HepG2 (cell line): Measurements from ENCODE around the gene TMEM120A. TPM values are rescaled to one million over a fixed set of nuclear protein-coding genes. Genes with fewer than 3 reads are reported as not detected.

ENCODE experiments used
- BORCS8-MEF2B ChIP-seq: sonication (generic); formaldehyde crosslinking; IDR thresholded peaks from 2 replicates; pipeline ENCODE4 v1.8.0; 2022; ENCODE audit warnings: mild to moderate bottlenecking, missing genetic modification reagents
- CREM ChIP-seq, 2 experiments: sonication (generic) in 1 of 2; formaldehyde crosslinking in 1 of 2; IDR thresholded peaks; 2 replicates each; pipeline versions ENCODE4 v1.4.0 to v1.6.1; 2016 to 2020; ENCODE audit warnings: antibody characterized with exemption in 1 of 2, mild to moderate bottlenecking in 1 of 2, missing genetic modification reagents in 1 of 2
- GATAD1 ChIP-seq: IDR thresholded peaks from 2 replicates; pipeline ENCODE4 v1.6.1; 2016; ENCODE audit warnings: missing genetic modification reagents, missing compliant biosample characterization
- HNF4A ChIP-seq: sonication (generic); formaldehyde crosslinking; IDR thresholded peaks from 2 replicates; pipeline ENCODE4 v1.4.0; 2020; ENCODE audit warnings: missing genetic modification reagents
- LCORL ChIP-seq, 2 experiments: fragments of 450-650 bp in 1 of 2; sonication (generic) in 1 of 2; formaldehyde crosslinking in 1 of 2; IDR thresholded peaks; 2 replicates each; pipeline versions ENCODE4 v1.5.0 to v1.6.1; 2017 to 2020; ENCODE audit warnings: antibody characterized with exemption in 1 of 2, missing genetic modification reagents in 1 of 2
- MAZ ChIP-seq, 2 experiments: sonication (generic) in 1 of 2; formaldehyde crosslinking in 1 of 2; IDR thresholded peaks; 2 replicates each; pipeline versions ENCODE4 v1.5.0 to v1.6.1; 2012 to 2020; ENCODE audit warnings: low read depth in 2 of 2, mild to moderate bottlenecking in 2 of 2, borderline replicate concordance in 1 of 2, improper control_type of control experiment in 1 of 2, low read length in 1 of 2, missing genetic modification reagents in 1 of 2, moderate library complexity in 1 of 2
- NBN ChIP-seq: fragments of 450-650 bp; conservative IDR thresholded peaks from 2 replicates; pipeline ENCODE4 v1.6.1; 2017
- ZKSCAN5 ChIP-seq: sonication (generic); formaldehyde crosslinking; IDR thresholded peaks from 2 replicates; pipeline ENCODE4 v1.5.1; 2020; ENCODE audit warnings: mild to moderate bottlenecking, missing genetic modification reagents
- ZNF589 ChIP-seq: sonication (generic); formaldehyde crosslinking; conservative IDR thresholded peaks from 2 replicates; pipeline ENCODE4 v1.8.0; 2022; ENCODE audit warnings: mild to moderate bottlenecking, moderate library complexity, missing genetic modification reagents
- ZNF605 ChIP-seq: sonication (generic); formaldehyde crosslinking; IDR thresholded peaks from 2 replicates; pipeline ENCODE4 v1.8.0; 2022; ENCODE audit warnings: mild to moderate bottlenecking, missing genetic modification reagents
- ZNF629 ChIP-seq: sonication (generic); formaldehyde crosslinking; conservative IDR thresholded peaks from 2 replicates; pipeline ENCODE4 v1.5.0; 2020; ENCODE audit warnings: missing genetic modification reagents
- ZNF724P ChIP-seq: sonication (generic); formaldehyde crosslinking; IDR thresholded peaks from 2 replicates; pipeline ENCODE4 v1.8.0; 2022; ENCODE audit warnings: missing genetic modification reagents, borderline replicate concordance
- ZNF737 ChIP-seq: sonication (generic); formaldehyde crosslinking; IDR thresholded peaks from 2 replicates; pipeline ENCODE4 v1.5.0; 2020; ENCODE audit warnings: missing genetic modification reagents, mild to moderate bottlenecking, borderline replicate concordance
- ZSCAN29 ChIP-seq: sonication (generic); formaldehyde crosslinking; conservative IDR thresholded peaks from 2 replicates; pipeline ENCODE4 v1.4.0; 2020; ENCODE audit warnings: mild to moderate bottlenecking, missing genetic modification reagents
- ZSCAN30 ChIP-seq: sonication (generic); formaldehyde crosslinking; IDR thresholded peaks from 2 replicates; pipeline ENCODE4 v1.5.0; 2020; ENCODE audit warnings: mild to moderate bottlenecking, missing genetic modification reagents
- polyA plus RNA-seq, 8 experiments: library from polyadenylated mRNA; depleted of rRNA in 3 of 8; stranded (reverse) in 7 of 8; unstranded in 1 of 8; fragments of >200 nt; fragmentation: Illumina TruSeq in 4 of 8; extraction: Trizol in 4 of 8; gene quantifications; 2 replicates each; pipeline versions ENCODE4 v1.2.1 to v1.2.3, GENCODE V29; 2011 to 2016; ENCODE audit warnings: low read depth in 4 of 8, missing spikeins in 1 of 8, mixed read lengths in 1 of 8; ENCODE audit not compliant: insufficient read depth in 1 of 8
- total RNA-seq, 5 experiments: library from RNA; depleted of rRNA; stranded (reverse); fragments of >200 nt; fragmentation: Illumina TruSeq; extraction: Trizol; gene quantifications; 2 replicates each; pipeline ENCODE4 v1.2.3, GENCODE V29; 2016; ENCODE audit warnings: low read depth in 1 of 5
- TF ChIP-seq, protein P1 (sequence below): sonication (generic); formaldehyde crosslinking; IDR thresholded peaks from 2 replicates; pipeline ENCODE4 v1.5.0; 2020; ENCODE audit warnings: mild to moderate bottlenecking, missing genetic modification reagents
- TF ChIP-seq, protein P2 (sequence below): fragments of 450-650 bp; IDR thresholded peaks from 2 replicates; pipeline ENCODE4 v1.6.1; 2017; ENCODE audit warnings: mild to moderate bottlenecking
- TF ChIP-seq, protein P3 (sequence below): sonication (generic); formaldehyde crosslinking; IDR thresholded peaks from 2 replicates; pipeline ENCODE4 v1.8.0; 2022; ENCODE audit warnings: mild to moderate bottlenecking, missing genetic modification reagents, borderline replicate concordance

Gene TMEM120A
- total and polyA plus RNA-seq, 2 of the 13 experiments (the other 11 are each of a cell fraction or from before 2014, with no cell fraction given) = 40.3 to 102 TPM

DNA sequence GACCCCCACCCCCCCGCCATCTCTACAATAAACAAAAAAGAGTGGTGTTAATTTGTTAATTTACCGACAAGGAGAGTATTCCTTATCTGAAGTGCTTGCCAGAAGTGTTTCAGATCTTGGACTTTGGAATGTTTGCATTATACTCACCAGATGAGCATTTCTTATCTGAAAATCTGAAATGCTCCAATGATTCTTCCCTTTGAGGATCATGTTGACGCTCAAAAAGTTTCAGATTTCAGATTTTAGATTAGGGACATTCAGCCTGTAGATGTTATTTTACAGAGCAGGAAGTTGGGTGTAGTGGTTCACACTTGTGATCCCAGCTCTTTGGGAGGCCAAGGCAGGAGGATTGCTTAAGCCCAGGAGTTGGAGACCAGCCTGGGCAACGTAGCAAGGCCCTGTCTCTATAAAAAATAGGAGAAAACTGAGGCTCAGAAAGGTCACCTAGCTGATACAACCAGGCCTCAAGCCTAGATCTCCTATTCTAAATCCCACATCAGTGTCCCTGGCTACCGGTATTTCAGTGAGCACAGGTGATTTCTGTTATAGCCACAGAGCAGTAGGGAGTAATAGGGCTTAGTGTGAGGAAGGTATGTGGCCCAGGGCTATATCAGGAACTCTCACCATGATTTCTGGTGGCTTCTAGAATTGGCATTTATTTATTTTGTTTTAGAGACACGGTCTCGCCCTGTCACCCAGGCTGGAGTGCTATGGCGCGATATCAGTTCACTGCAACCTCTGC is 35.4 kb downstream of the TMEM120A start (continued):
- TF ChIP-seq ZNF589 (no peak), NBN (no peak), GATAD1 (no peak), ZNF605 (CRISPR knock-in tag) (no peak), ZNF737 (CRISPR knock-in tag) (no peak), HNF4A (peak; percentile 72), LCORL (IDR thresholded peaks at IDR 0.05) (no peak), LCORL (CRISPR knock-in tag; IDR thresholded peaks at IDR 0.05) (no peak), ZKSCAN5 (CRISPR knock-in tag) (no peak), BORCS8-MEF2B (CRISPR knock-in tag) (no peak), MAZ (IDR thresholded peaks at IDR 0.05; ENCODE audit: borderline replicate concordance, low read depth, low read length) (no peak), MAZ (CRISPR knock-in tag; IDR thresholded peaks at IDR 0.05; ENCODE audit: low read depth) (no peak), ZSCAN29 (CRISPR knock-in tag) (no peak), CREM (IDR thresholded peaks at IDR 0.05) (peak; percentile 35; the same call in 1 of the 2 replicates), CREM (CRISPR knock-in tag; IDR thresholded peaks at IDR 0.05) (no peak), ZNF724P (CRISPR knock-in tag) (no peak), ZNF629 (CRISPR knock-in tag) (no peak), ZSCAN30 (CRISPR knock-in tag) (no peak)
- TF ChIP-seq, protein P1, sequence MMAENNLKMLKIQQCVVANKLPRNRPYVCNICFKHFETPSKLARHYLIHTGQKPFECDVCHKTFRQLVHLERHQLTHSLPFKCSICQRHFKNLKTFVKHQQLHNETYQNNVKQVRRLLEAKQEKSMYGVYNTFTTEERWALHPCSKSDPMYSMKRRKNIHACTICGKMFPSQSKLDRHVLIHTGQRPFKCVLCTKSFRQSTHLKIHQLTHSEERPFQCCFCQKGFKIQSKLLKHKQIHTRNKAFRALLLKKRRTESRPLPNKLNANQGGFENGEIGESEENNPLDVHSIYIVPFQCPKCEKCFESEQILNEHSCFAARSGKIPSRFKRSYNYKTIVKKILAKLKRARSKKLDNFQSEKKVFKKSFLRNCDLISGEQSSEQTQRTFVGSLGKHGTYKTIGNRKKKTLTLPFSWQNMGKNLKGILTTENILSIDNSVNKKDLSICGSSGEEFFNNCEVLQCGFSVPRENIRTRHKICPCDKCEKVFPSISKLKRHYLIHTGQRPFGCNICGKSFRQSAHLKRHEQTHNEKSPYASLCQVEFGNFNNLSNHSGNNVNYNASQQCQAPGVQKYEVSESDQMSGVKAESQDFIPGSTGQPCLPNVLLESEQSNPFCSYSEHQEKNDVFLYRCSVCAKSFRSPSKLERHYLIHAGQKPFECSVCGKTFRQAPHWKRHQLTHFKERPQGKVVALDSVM (CRISPR knock-in tag) = peak; percentile 99
- TF ChIP-seq, protein P2, sequence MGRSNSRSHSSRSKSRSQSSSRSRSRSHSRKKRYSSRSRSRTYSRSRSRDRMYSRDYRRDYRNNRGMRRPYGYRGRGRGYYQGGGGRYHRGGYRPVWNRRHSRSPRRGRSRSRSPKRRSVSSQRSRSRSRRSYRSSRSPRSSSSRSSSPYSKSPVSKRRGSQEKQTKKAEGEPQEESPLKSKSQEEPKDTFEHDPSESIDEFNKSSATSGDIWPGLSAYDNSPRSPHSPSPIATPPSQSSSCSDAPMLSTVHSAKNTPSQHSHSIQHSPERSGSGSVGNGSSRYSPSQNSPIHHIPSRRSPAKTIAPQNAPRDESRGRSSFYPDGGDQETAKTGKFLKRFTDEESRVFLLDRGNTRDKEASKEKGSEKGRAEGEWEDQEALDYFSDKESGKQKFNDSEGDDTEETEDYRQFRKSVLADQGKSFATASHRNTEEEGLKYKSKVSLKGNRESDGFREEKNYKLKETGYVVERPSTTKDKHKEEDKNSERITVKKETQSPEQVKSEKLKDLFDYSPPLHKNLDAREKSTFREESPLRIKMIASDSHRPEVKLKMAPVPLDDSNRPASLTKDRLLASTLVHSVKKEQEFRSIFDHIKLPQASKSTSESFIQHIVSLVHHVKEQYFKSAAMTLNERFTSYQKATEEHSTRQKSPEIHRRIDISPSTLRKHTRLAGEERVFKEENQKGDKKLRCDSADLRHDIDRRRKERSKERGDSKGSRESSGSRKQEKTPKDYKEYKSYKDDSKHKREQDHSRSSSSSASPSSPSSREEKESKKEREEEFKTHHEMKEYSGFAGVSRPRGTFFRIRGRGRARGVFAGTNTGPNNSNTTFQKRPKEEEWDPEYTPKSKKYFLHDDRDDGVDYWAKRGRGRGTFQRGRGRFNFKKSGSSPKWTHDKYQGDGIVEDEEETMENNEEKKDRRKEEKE = no peak
- TF ChIP-seq, protein P3, sequence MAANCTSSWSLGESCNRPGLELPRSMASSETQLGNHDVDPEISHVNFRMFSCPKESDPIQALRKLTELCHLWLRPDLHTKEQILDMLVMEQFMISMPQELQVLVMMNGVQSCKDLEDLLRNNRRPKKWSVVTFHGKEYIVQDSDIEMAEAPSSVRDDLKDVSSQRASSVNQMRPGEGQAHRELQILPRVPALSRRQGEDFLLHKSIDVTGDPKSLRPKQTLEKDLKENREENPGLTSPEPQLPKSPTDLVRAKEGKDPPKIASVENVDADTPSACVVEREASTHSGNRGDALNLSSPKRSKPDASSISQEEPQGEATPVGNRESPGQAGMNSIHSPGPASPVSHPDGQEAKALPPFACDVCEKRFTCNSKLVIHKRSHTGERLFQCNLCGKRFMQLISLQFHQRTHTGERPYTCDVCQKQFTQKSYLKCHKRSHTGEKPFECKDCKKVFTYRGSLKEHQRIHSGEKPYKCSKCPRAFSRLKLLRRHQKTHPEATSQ = no peak
